ENCODE data around the gene FMO3.

- TF ChIP-seq CTCF (IDR thresholded peaks at IDR 0.05) (no peak), POLR2A (IDR thresholded peaks at IDR 0.05) (no peak), POLR2AphosphoS5 (IDR thresholded peaks at IDR 0.05) (no peak)
Observed at GRCh38 chr1:171150156-171150555, 59.5 kb downstream of the FMO3 start.
